Mesendoderm (in vitro differentiated cells): ENCODE data around the gene RANBP3.

Experiments
- DNase-seq: peaks from one replicate; pipeline ENCODE4 v3.0.0; 2013
- H2AK5ac ChIP-seq: 2 replicates; pipeline ENCODE4 v1.6.1; 2013; ENCODE audit warnings: low read length, inconsistent platforms
- H2BK120ac ChIP-seq: 2 replicates; pipeline ENCODE4 v1.6.1; 2013; ENCODE audit warnings: low read depth, mild to moderate bottlenecking, low read length, moderate library complexity, mixed read lengths
- H2BK15ac ChIP-seq: replicated peaks from 2 replicates; pipeline ENCODE4 v1.6.1; 2013; ENCODE audit warnings: low read depth, mild to moderate bottlenecking, moderate library complexity
- H2BK5ac ChIP-seq: 2 replicates; pipeline ENCODE4 v1.6.1; 2013; ENCODE audit warnings: low read length, inconsistent platforms
- H3K18ac ChIP-seq: 2 replicates; pipeline ENCODE4 v1.6.1; 2013; ENCODE audit warnings: mild to moderate bottlenecking, low read length, mixed read lengths
- H3K23ac ChIP-seq: one replicate; pipeline ENCODE4 v1.6.1; 2013; ENCODE audit warnings: low read length
- H3K27ac ChIP-seq: 2 replicates; pipeline ENCODE4 v1.5.1; 2013; ENCODE audit warnings: low read depth, mild to moderate bottlenecking, inconsistent platforms, low read length, moderate library complexity
- H3K27me3 ChIP-seq: 2 replicates; pipeline ENCODE4 v1.6.1; 2013; ENCODE audit warnings: low read length, control low read depth, mild to moderate bottlenecking, inconsistent platforms; ENCODE audit not compliant: insufficient read depth, poor library complexity
- H3K36me3 ChIP-seq: 2 replicates; pipeline ENCODE4 v1.6.1; 2013; ENCODE audit warnings: low read length, inconsistent platforms; ENCODE audit not compliant: control insufficient read depth, insufficient read depth
- H3K4ac ChIP-seq: one replicate; pipeline ENCODE4 v1.6.1; 2013; ENCODE audit warnings: low read depth, mild to moderate bottlenecking, low read length, moderate library complexity
- H3K4me1 ChIP-seq: 2 replicates; pipeline ENCODE4 v1.6.1; 2013; ENCODE audit warnings: low read depth, low read length, inconsistent platforms; ENCODE audit not compliant: control insufficient read depth
- H3K4me2 ChIP-seq: 2 replicates; pipeline ENCODE4 v1.6.1; 2013; ENCODE audit warnings: low read length
- H3K4me3 ChIP-seq: 2 replicates; pipeline ENCODE4 v1.5.1; 2013; ENCODE audit warnings: mild to moderate bottlenecking, low read length
- H3K56ac ChIP-seq: one replicate; pipeline ENCODE4 v1.6.1; 2013; ENCODE audit warnings: low read length
- H3K79me1 ChIP-seq: 2 replicates; pipeline ENCODE4 v1.6.1; 2013; ENCODE audit warnings: low read length, inconsistent platforms
- H3K79me2 ChIP-seq: 2 replicates; pipeline ENCODE4 v1.6.1; 2013; ENCODE audit warnings: mild to moderate bottlenecking, low read length; ENCODE audit not compliant: control insufficient read depth, insufficient read depth
- H3K9ac ChIP-seq: 2 replicates; pipeline ENCODE4 v1.6.1; 2013; ENCODE audit warnings: low read length, inconsistent platforms
- H4K5ac ChIP-seq: one replicate; pipeline ENCODE4 v1.6.1; 2013; ENCODE audit warnings: low read length
- H4K8ac ChIP-seq: one replicate; pipeline ENCODE4 v1.6.1; 2013; ENCODE audit warnings: low read depth, mild to moderate bottlenecking, control low read depth, low read length, moderate library complexity
- WGBS: extraction: QIAGEN DNeasy Blood & Tissue Kit; methylation state at CpG from one replicate; pipeline ENCODE4 v1.1.7; 2013; ENCODE audit warnings: low lambda C conversion rate, missing lambda C conversion rate; ENCODE audit not compliant: insufficient coverage; ENCODE audit errors: extremely low coverage; 5-methylcytosine and 5-hydroxymethylcytosine counted together

The RANBP3 gene

GRCh38 chr19:6017576-6017975 is 39.6 kb upstream of the RANBP3 start:
- Histone ChIP-seq H2BK5ac (no peak overlapping the region), H3K4me3 (no peak overlapping the region), H3K4ac (no peak overlapping the region), H2BK15ac (no peak overlapping the region), H3K79me1 (no peaks in the 10 kb centered on the region), H3K56ac (no peak overlapping the region), H3K27ac (no peak overlapping the region), H3K18ac (no peak overlapping the region), H3K23ac (no peak overlapping the region), H2BK120ac (no peak overlapping the region), H3K9ac (no peak overlapping the region), H4K5ac (no peak overlapping the region), H3K4me2 (no peak overlapping the region), H4K8ac (no peak overlapping the region), H2AK5ac (no peak overlapping the region), H3K79me2 (no peaks in the 10 kb centered on the region), H3K36me3 (no peaks in the 10 kb centered on the region), H3K4me1 (no peaks in the 10 kb centered on the region), H3K27me3 (no peaks in the 10 kb centered on the region)
- DNase-seq = no peak
- no CpG with 5 or more reads among the region's 11 CpGs for whole genome bisulfite sequencing

DNA sequence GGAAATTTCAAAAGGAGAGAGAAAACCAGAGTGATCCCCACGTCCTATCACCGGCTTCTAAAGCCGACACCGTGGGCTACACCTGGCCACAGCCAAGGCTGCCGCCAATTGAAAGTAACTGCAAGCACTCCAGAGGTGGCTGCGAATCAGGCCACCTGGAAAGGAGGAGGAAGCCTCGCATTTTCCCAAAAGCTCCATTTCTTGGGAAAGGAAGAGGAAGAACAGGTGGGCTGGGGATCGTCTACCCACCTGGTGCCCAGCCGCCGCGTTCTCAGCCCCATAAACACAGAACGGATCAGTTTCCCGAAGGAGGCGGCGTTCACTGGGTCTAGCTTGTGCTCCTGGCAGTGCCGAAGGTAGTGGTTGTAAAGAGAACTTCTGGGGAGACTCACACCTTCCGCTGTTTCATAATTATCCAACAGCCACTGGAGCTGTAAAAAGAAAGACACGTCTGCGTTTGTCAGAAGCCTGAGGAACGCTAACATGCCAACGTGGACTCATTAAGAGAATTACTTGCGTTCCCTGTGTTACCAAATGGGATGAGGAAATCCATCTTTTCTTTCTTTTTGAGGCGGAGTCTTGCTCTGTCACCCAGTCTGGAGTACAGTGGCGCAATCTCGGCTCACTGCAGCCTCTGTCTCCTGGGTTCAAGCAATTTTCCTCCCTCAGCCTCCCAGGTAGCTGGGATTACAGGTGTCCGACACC is 38.1 kb upstream of the RANBP3 start:
- Histone ChIP-seq H3K4me3 (no peak overlapping the region), H3K79me2 (no peaks in the 10 kb centered on the region), H3K27me3 (no peaks in the 10 kb centered on the region), H3K18ac (no peak overlapping the region), H2AK5ac (no peak overlapping the region), H3K36me3 (no peaks in the 10 kb centered on the region), H2BK5ac (no peak overlapping the region), H3K4me2 (no peak overlapping the region), H3K4me1 (no peaks in the 10 kb centered on the region), H3K79me1 (no peaks in the 10 kb centered on the region), H3K27ac (no peak overlapping the region), H2BK15ac (no peak overlapping the region), H3K4ac (no peak overlapping the region), H3K9ac (no peak overlapping the region), H4K5ac (no peak overlapping the region), H4K8ac (no peak overlapping the region), H3K56ac (no peak overlapping the region), H2BK120ac (no peak overlapping the region), H3K23ac (no peak overlapping the region)
- no CpG with 5 or more reads among the region's 26 CpGs for WGBS
- no peak for DNase-seq

- Histone ChIP-seq H3K4me1 (no peaks in the 10 kb centered on the region), H3K79me2 (no peaks in the 10 kb centered on the region), H3K9ac (no peak overlapping the region), H4K5ac (no peak overlapping the region), H3K79me1 (no peaks in the 10 kb centered on the region), H3K23ac (no peak overlapping the region), H3K4me2 (no peak overlapping the region), H2BK120ac (no peak overlapping the region), H3K36me3 (no peaks in the 10 kb centered on the region), H3K27me3 (no peaks in the 10 kb centered on the region), H2AK5ac (no peak overlapping the region), H3K56ac (no peak overlapping the region), H4K8ac (no peak overlapping the region), H2BK15ac (no peak overlapping the region), H2BK5ac (no peak overlapping the region), H3K4me3 (no peak overlapping the region), H3K27ac (no peak overlapping the region), H3K4ac (no peak overlapping the region), H3K18ac (no peak overlapping the region)
- no peak for DNase-seq
- WGBS = no CpG with 5 or more reads among the region's 13 CpGs
Observed at GRCh38 chr19:6014551-6015135, 36.7 kb upstream of the RANBP3 start.

GRCh38 chr19:6012426-6013170 is 34.7 kb upstream of the RANBP3 start:
- H3K56ac ChIP-seq = no peak overlapping the region
- no peak overlapping the region for H3K23ac ChIP-seq
- no peak overlapping the region for H3K4ac ChIP-seq
- no peaks in the 10 kb centered on the region for H3K79me2 ChIP-seq
- no CpG with 5 or more reads among the region's 18 CpGs for WGBS
- H2BK120ac ChIP-seq = no peak overlapping the region
- H4K5ac ChIP-seq = no peak overlapping the region
- no peak overlapping the region for H3K18ac ChIP-seq
- H3K4me1 ChIP-seq = no peaks in the 10 kb centered on the region
- no peak overlapping the region for H3K9ac ChIP-seq
- no peak overlapping the region for H3K4me2 ChIP-seq
- no peak overlapping the region for H3K27ac ChIP-seq
- H2AK5ac ChIP-seq = no peak overlapping the region
- H2BK15ac ChIP-seq = no peak overlapping the region
- H3K4me3 ChIP-seq = no peak overlapping the region
- H3K27me3 ChIP-seq = no peaks in the 10 kb centered on the region
- no peak overlapping the region for H4K8ac ChIP-seq
- no peak overlapping the region for H2BK5ac ChIP-seq
- DNase-seq = no peak
- no peaks in the 10 kb centered on the region for H3K79me1 ChIP-seq
- H3K36me3 ChIP-seq = no peaks in the 10 kb centered on the region

GRCh38 chr19:6011794-6012193 is 33.9 kb upstream of the RANBP3 start:
- no CpG with 5 or more reads among the region's 1 CpG for WGBS

More at GRCh38 chr19:6011794-6012193, 33.9 kb upstream of the RANBP3 start:
- H2BK120ac ChIP-seq = no peak overlapping the region
- no peaks in the 10 kb centered on the region for H3K36me3 ChIP-seq
- no peak overlapping the region for H3K18ac ChIP-seq
- no peak overlapping the region for H3K4me3 ChIP-seq
- DNase-seq = no peak
- H3K4me1 ChIP-seq = no peaks in the 10 kb centered on the region
- no peaks in the 10 kb centered on the region for H3K79me2 ChIP-seq
- no peak overlapping the region for H2AK5ac ChIP-seq
- no peak overlapping the region for H3K56ac ChIP-seq
- H3K9ac ChIP-seq = no peak overlapping the region
- H3K27me3 ChIP-seq = no peaks in the 10 kb centered on the region
- no peak overlapping the region for H4K5ac ChIP-seq
- H3K4ac ChIP-seq = no peak overlapping the region
- no peak overlapping the region for H4K8ac ChIP-seq
- no peaks in the 10 kb centered on the region for H3K79me1 ChIP-seq
- H3K23ac ChIP-seq = no peak overlapping the region
- no peak overlapping the region for H2BK5ac ChIP-seq
- H3K4me2 ChIP-seq = no peak overlapping the region
- no peak overlapping the region for H3K27ac ChIP-seq
- H2BK15ac ChIP-seq = no peak overlapping the region
